HCT116 (cell line): ENCODE results near the gene CIB1. TPM values are rescaled to one million over a fixed set of nuclear protein-coding genes. Genes with fewer than 3 reads are reported as not detected.

Source experiments
- ATAC-seq: fragments of 200-7000 bp; cut with Tn5 transposase; 2 replicates; pipeline ENCODE4 v1.9.1; 2020; ENCODE audit warnings: mild to moderate bottlenecking, moderate library complexity
- BruUV-seq: library from RNA; stranded (reverse); fragments of 400-500 nt; replicated peaks from 2 replicates; lab custom pipeline; 2021; lab: Mats Ljungman, UMichigan
- CTCF ChIA-PET: fragments of 300-600 bp; sonication (Branson Sonifier 250); formaldehyde crosslinking; loops from one replicate; lab custom pipeline; 2021; ENCODE audit warnings: antibody characterized with exemption; lab: Charles Lee
- POLR2A ChIA-PET: fragments of 300-600, 350-600 bp; sonication (Branson Sonifier 250); formaldehyde crosslinking; loops from one replicate; lab custom pipeline; 2021; ENCODE audit warnings: antibody characterized with exemption; lab: Charles Lee
- RAD21 ChIA-PET, 2 experiments: fragments of 300-600 bp; sonication (Branson Sonifier 250); formaldehyde crosslinking; loops; one replicate each; lab custom pipeline; 2023; ENCODE audit warnings: low total read pairs in 2 of 2; ENCODE audit not compliant: uncharacterized antibody in 2 of 2, unreplicated experiment in 2 of 2, low non-redundant PET in 1 of 2; lab: Charles Lee
- DNase-seq: peaks from one replicate; pipeline ENCODE4 v3.0.0-alpha.2; 2010; ENCODE audit warnings: low read depth, low spot score
- H2AFZ ChIP-seq: fragments of 200-600 bp; shearing (Covaris generic), sonication (generic); 2 replicates; pipeline ENCODE4 v1.6.1; 2017; ENCODE audit warnings: low read depth, mixed run types, mixed read lengths, antibody characterized with exemption, low read length; ENCODE audit not compliant: poor library complexity, severe bottlenecking
- H3K27ac ChIP-seq: 2 replicates; pipeline ENCODE4 v1.5.1; 2012; ENCODE audit warnings: low read depth, low read length
- H3K27me3 ChIP-seq: fragments of 200-600 bp; sonication (generic); 2 replicates; pipeline ENCODE4 v1.6.1; 2016; ENCODE audit warnings: mixed run types, low read length, mixed read lengths; ENCODE audit not compliant: insufficient read depth
- H3K36me3 ChIP-seq, 2 experiments: fragments of 200-500 bp in 1 of 2; fragments of 200-600 bp in 1 of 2; sonication (Bioruptor generic) in 1 of 2; sonication (generic) in 1 of 2; 2 replicates each; pipeline versions ENCODE4 v1.5.1 to v1.6.1; 2014 to 2016; ENCODE audit warnings: low read length in 2 of 2, inconsistent platforms in 1 of 2, mixed read lengths in 1 of 2, mixed run types in 1 of 2; ENCODE audit not compliant: insufficient read depth in 2 of 2, control insufficient read depth in 1 of 2
- H3K4me1 ChIP-seq, 2 experiments: fragments of 200-600 bp in 1 of 2; sonication (generic) in 1 of 2; 2 replicates each; pipeline versions ENCODE4 v1.5.1 to v1.6.1; 2012 to 2017; ENCODE audit warnings: low read length in 2 of 2, inconsistent platforms in 1 of 2, mild to moderate bottlenecking in 1 of 2, mixed read lengths in 1 of 2, mixed run types in 1 of 2, moderate library complexity in 1 of 2; ENCODE audit not compliant: insufficient read depth in 2 of 2, control insufficient read depth in 1 of 2
- H3K4me2 ChIP-seq: fragments of 200-600 bp; sonication (generic); 2 replicates; pipeline ENCODE4 v1.6.1; 2017; ENCODE audit warnings: mixed run types, low read length, mixed read lengths
- H3K4me3 ChIP-seq, 2 experiments: fragments of 200-600 bp in 1 of 2; sonication (generic) in 1 of 2; replicated peaks in 1 of 2; 2 replicates each; pipeline ENCODE4 v1.5.1; 2011 to 2016; ENCODE audit warnings: low read length in 2 of 2, control low read depth in 1 of 2, low read depth in 1 of 2, mild to moderate bottlenecking in 1 of 2, mixed read lengths in 1 of 2, mixed run types in 1 of 2
- H3K79me2 ChIP-seq: fragments of 200-600 bp; sonication (generic); 2 replicates; pipeline ENCODE4 v1.6.1; 2017; ENCODE audit warnings: mild to moderate bottlenecking, mixed run types, low read length, moderate library complexity, mixed read lengths; ENCODE audit not compliant: insufficient read depth
- H3K9ac ChIP-seq: fragments of 200-600 bp; sonication (generic); 2 replicates; pipeline ENCODE4 v1.6.1; 2016; ENCODE audit warnings: low read length, mixed read lengths
- H3K9me2 ChIP-seq: fragments of 200-600 bp; sonication (generic), shearing (Covaris generic); 2 replicates; pipeline ENCODE4 v1.6.1; 2017; ENCODE audit warnings: mixed run types, mild to moderate bottlenecking, moderate library complexity; ENCODE audit not compliant: insufficient read depth
- H3K9me3 ChIP-seq, 2 experiments: fragments of 200-500 bp in 1 of 2; fragments of 200-600 bp in 1 of 2; sonication (Bioruptor generic) in 1 of 2; sonication (generic) in 1 of 2; 2 replicates each; pipeline ENCODE4 v1.6.1; 2014 to 2017; ENCODE audit warnings: low read length in 2 of 2, mixed read lengths in 2 of 2, inconsistent platforms in 1 of 2, low read depth in 1 of 2, mild to moderate bottlenecking in 1 of 2, mixed run types in 1 of 2, moderate library complexity in 1 of 2; ENCODE audit not compliant: control insufficient read depth in 1 of 2, insufficient read depth in 1 of 2
- H4K20me1 ChIP-seq: fragments of 200-600 bp; sonication (generic), shearing (Covaris generic); 2 replicates; pipeline ENCODE4 v1.6.1; 2017; ENCODE audit warnings: mixed run types, mild to moderate bottlenecking, moderate library complexity; ENCODE audit not compliant: insufficient read depth
- CTCF ChIP-seq, 3 experiments: fragments of 200-600 bp in 1 of 3; sonication (generic) in 1 of 3; IDR thresholded peaks in 2 of 3; conservative IDR thresholded peaks in 1 of 3; 2 replicates each; pipeline ENCODE4 v1.5.1; 2012 to 2017; ENCODE audit warnings: low read depth in 2 of 3, low read length in 2 of 3, antibody characterized with exemption in 1 of 3, borderline replicate concordance in 1 of 3, control low read depth in 1 of 3, mild to moderate bottlenecking in 1 of 3, mixed read lengths in 1 of 3, mixed run types in 1 of 3, moderate library complexity in 1 of 3; ENCODE audit not compliant: insufficient read depth in 1 of 3
- ELF1 ChIP-seq: IDR thresholded peaks from 2 replicates; pipeline ENCODE4 v1.6.1; 2012; ENCODE audit warnings: low read depth, borderline replicate concordance
- POLR2AphosphoS5 ChIP-seq: IDR thresholded peaks from 2 replicates; pipeline ENCODE4 v1.6.1; 2011; ENCODE audit warnings: mild to moderate bottlenecking, low read depth, low read length, moderate library complexity
- RAD21 ChIP-seq: IDR thresholded peaks from 2 replicates; pipeline ENCODE4 v1.6.1; 2012; ENCODE audit warnings: low read depth, mild to moderate bottlenecking
- SP1 ChIP-seq: IDR thresholded peaks from 2 replicates; pipeline ENCODE4 v1.6.1; 2012; ENCODE audit warnings: low read depth
- SRF ChIP-seq: IDR thresholded peaks from 2 replicates; pipeline ENCODE4 v1.6.1; 2012; ENCODE audit warnings: low read depth
- ZNF274 ChIP-seq: fragments of 200-500 bp; sonication (Bioruptor generic); IDR thresholded peaks from 2 replicates; pipeline ENCODE4 v1.6.1; 2014; ENCODE audit warnings: mild to moderate bottlenecking, low read depth, low read length, inconsistent platforms
- intact Hi-C: fragments of 100-400 bp; cut with micrococcal nuclease; formaldehyde crosslinking; loops from 2 replicates; pipeline ENCODE4 v1.10.0; 2022
- total RNA-seq: library from RNA; stranded (reverse); gene quantifications from one replicate; pipeline ENCODE4 v1.2.1, GENCODE V29; 2021; ENCODE audit not compliant: unreplicated experiment

CIB1 gene
- total RNA-seq, 1 experiment from 2014 or later: 92.7 TPM

- TF ChIP-seq ZNF274 (no peak), SP1 (no peak), RAD21 (no peak), ELF1 (no peak)
- TF ChIP-seq, all 23 proteins: peak for 0
These were observed 11.2 kb downstream of the CIB1 start (continued) for GRCh38 chr15:90222547-90222946.

- intact Hi-C loops: loop anchor here (1.0 kb wide), 1 partner anchor 78 kb away; no protein-coding TSS in a partner anchor
- Histone ChIP-seq H3K4me1 (peaks cover 0 to 16% of the 10 kb centered on the region in 2 experiments; a peak in 3 of 4 replicates), H4K20me1 (no peaks in the 10 kb centered on the region), H3K4me3 (no peak overlapping the region), H3K9me2 (no peaks in the 10 kb centered on the region), H2AFZ (no peak overlapping the region), H3K9me3 (no peaks in the 10 kb centered on the region), H3K36me3 (peaks cover 31 to 41% of the 10 kb centered on the region in 2 experiments), H3K79me2 (peaks cover 23% of the 10 kb centered on the region), H3K9ac (no peak overlapping the region), H3K4me2 (no peak overlapping the region), H3K27ac (no peak overlapping the region; the same call in 1 of the 2 replicates), H3K27me3 (no peaks in the 10 kb centered on the region)
- RAD21 ChIA-PET: interaction anchor here (0.6 to 1.0 kb wide), 2 partner anchors 65 to 78 kb away, joined by 3 to 6 read pairs; no protein-coding TSS in a partner anchor
- TF ChIP-seq CTCF (IDR thresholded peaks at IDR 0.05 in 2 of 3, conservative IDR thresholded peaks at IDR 0.05 in 1 of 3; ENCODE audit: borderline replicate concordance in 1 of 3, insufficient read depth in 1 of 3, low read depth in 2 of 3, low read length in 2 of 3) (peak in 2 of 3 experiments; percentile 70 to 76; a peak in 4 of 6 replicates), SRF (no peak), POLR2AphosphoS5 (peak; percentile 28; the same call in 1 of the 2 replicates)
- no TSS peak for BruUV-seq
- CTCF ChIA-PET: interaction anchor here (0.6 to 1.9 kb wide), 13 partner anchors 9 to 1240 kb away, joined by 3 to 26 read pairs (median 4); partner anchors contain the start of genes CIB1, GDPGP1, SEMA4B and TTLL13
- DNase-seq: no peak
- peak; percentile 89 for ATAC-seq
- POLR2A ChIA-PET: interaction anchor here (0.7 to 0.9 kb wide), 2 partner anchors 9 to 12 kb away, joined by 3 to 6 read pairs; partner anchors contain the start of genes CIB1 and GDPGP1
These were observed 12.4 kb downstream of the CIB1 start for GRCh38 chr15:90221246-90221900.
